Measurements from ENCODE around the gene KCNIP4.

DNA sequence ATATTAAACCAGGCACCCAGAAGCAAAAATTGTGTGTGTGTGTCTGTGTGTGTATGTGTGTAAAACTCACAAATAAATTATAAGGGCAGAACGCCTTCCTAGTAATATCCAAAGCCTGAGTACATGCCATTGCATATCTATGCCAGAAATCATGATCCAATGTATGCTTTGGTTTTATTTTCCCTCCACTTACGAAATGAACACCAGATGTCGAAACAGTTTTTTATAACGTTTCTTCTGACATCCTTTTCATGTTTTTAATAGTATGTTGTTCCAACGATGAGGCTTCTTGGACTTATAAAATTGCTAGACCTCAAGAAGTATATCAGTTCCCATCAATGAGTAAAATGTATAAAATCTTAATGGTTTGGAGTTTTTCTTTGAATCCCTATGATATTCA, 55.4 kb downstream of the KCNIP4 start:
- TF ChIP-seq, protein P1, sequence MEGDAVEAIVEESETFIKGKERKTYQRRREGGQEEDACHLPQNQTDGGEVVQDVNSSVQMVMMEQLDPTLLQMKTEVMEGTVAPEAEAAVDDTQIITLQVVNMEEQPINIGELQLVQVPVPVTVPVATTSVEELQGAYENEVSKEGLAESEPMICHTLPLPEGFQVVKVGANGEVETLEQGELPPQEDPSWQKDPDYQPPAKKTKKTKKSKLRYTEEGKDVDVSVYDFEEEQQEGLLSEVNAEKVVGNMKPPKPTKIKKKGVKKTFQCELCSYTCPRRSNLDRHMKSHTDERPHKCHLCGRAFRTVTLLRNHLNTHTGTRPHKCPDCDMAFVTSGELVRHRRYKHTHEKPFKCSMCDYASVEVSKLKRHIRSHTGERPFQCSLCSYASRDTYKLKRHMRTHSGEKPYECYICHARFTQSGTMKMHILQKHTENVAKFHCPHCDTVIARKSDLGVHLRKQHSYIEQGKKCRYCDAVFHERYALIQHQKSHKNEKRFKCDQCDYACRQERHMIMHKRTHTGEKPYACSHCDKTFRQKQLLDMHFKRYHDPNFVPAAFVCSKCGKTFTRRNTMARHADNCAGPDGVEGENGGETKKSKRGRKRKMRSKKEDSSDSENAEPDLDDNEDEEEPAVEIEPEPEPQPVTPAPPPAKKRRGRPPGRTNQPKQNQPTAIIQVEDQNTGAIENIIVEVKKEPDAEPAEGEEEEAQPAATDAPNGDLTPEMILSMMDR (IDR thresholded peaks at IDR 0.05), result no peak
- TF ChIP-seq POLR2A (IDR thresholded peaks at IDR 0.05), result no peak
